ENCODE data around the gene WSCD1.

Gene WSCD1

GRCh38 chr17:6088141-6088540 is 18.0 kb downstream of the WSCD1 start:
- no peak for DNase-seq

GRCh38 chr17:6090253-6090652 is 20.1 kb downstream of the WSCD1 start:
- DNase-seq = no peak

GRCh38 chr17:6092182-6092902 is 22.2 kb downstream of the WSCD1 start:
- DNase-seq = no peak

- DNase-seq = no peak
Measured at GRCh38 chr17:6092903-6093468, 22.8 kb downstream of the WSCD1 start.

GRCh38 chr17:6094453-6094852 is 24.3 kb downstream of the WSCD1 start:
- no peak for DNase-seq

- DNase-seq = no peak
Measured at GRCh38 chr17:6094926-6095325, 24.7 kb downstream of the WSCD1 start.

- no peak for DNase-seq
Measured at GRCh38 chr17:6095501-6095900, 25.3 kb downstream of the WSCD1 start.

- DNase-seq = no peak
Measured at GRCh38 chr17:6096201-6097004, 26.2 kb downstream of the WSCD1 start.

- no peak for DNase-seq
Measured at GRCh38 chr17:6097005-6097279, 26.8 kb downstream of the WSCD1 start.

GRCh38 chr17:6098050-6098822 is 28.1 kb downstream of the WSCD1 start:
- no peak for DNase-seq

GRCh38 chr17:6098823-6099180 is 28.6 kb downstream of the WSCD1 start:
- no peak for DNase-seq

- no peak for DNase-seq
Measured at GRCh38 chr17:6099492-6099891, 29.3 kb downstream of the WSCD1 start.

- DNase-seq = no peak
Measured at GRCh38 chr17:6100146-6100545, 30.0 kb downstream of the WSCD1 start.

- no peak for DNase-seq
Measured at GRCh38 chr17:6100891-6101500, 30.8 kb downstream of the WSCD1 start.

- no peak for DNase-seq
Measured at GRCh38 chr17:6101706-6102105, 31.5 kb downstream of the WSCD1 start.

GRCh38 chr17:6102615-6103014 is 32.4 kb downstream of the WSCD1 start:
- DNase-seq = no peak

- DNase-seq = no peak
Measured at GRCh38 chr17:6104956-6105648, 34.9 kb downstream of the WSCD1 start.

GRCh38 chr17:6105649-6106007 is 35.4 kb downstream of the WSCD1 start:
- no peak for DNase-seq

GRCh38 chr17:6106212-6106611 is 36.0 kb downstream of the WSCD1 start:
- no peak for DNase-seq

- no peak for DNase-seq
Measured at GRCh38 chr17:6107791-6108190, 37.6 kb downstream of the WSCD1 start.

GRCh38 chr17:6108382-6108781 is 38.2 kb downstream of the WSCD1 start:
- no peak for DNase-seq

GRCh38 chr17:6108987-6109386 is 38.8 kb downstream of the WSCD1 start:
- no peak for DNase-seq

GRCh38 chr17:6109536-6109935 is 39.4 kb downstream of the WSCD1 start:
- DNase-seq = no peak

Measured in activated CD8-positive, alpha-beta memory T cell treated with anti-CD3 and anti-CD28 coated beads, Interleukin-2, amount 50 U/mL, for 48 hours (primary cell).